Measurements from ENCODE around the gene IPO7.

DNA sequence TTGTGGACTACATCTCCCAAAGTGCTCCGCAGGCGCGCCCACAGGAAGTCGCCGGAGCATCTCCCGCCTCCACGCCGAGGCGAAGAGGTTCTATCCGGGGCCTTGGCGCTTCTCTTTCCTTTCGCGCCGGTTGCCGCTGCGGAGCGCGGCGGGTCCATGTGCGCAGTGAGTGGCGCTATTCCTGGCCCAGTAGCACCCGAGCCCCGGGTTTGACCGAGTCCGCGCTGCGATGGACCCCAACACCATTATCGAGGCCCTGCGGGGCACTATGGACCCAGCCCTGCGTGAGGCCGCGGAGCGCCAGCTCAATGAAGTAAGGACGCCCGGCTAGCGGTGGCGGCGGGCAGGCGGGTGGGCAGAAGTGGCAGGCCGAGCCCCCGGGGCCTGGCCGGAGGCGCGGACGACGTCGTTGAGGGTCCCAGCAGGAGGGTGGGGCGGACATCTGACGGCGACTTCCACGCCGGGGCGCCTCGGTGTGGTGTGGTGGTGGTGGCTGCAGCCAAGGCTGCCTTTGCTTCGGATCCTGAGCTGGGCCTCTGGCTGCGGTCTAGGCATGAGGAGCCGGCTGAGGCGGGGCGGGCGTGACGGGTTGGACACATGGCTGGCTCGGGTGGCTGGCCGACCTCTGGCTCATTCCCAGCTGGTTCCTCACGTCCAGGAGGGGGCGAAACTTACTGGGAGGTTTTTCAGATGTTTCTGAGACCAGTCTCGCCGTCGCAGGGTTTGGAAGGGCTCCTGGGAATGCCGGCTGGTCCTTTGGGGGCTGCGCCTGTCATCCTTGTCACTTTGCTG, at the start of gene IPO7:
- peak in 1 of 2 donors; percentile 26 for TF ChIP-seq CTCF (IDR thresholded peaks at IDR 0.05)
- peak in 2 of 3 donors; percentile 56 to 77 for TF ChIP-seq POLR2AphosphoS5 (IDR thresholded peaks at IDR 0.05)
- TF ChIP-seq EP300 (IDR thresholded peaks at IDR 0.05), result no peak
- TF ChIP-seq POLR2A (IDR thresholded peaks at IDR 0.05), result peak; percentile 9 to 74

All from suprapubic skin (tissue), 4 donors.